ENCODE data around the gene ZFPL1.

The ZFPL1 gene

DNA sequence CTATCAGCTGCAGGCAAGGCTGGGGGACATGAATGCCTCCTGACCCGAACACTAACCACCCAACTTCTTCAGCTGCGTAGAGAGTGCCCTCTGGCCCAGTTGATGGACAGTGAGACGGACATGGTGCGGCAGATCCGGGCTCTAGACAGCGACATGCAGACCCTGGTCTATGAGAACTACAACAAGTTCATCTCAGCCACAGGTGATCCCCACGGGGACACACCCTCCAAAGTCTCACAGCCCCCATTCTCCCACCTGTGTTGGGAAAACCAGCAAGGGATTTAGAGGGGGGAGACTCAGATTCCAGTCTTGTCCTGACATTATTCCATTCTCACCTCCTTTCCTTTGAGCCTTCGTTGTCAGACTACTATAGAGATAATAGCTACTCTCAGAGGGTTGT is 12.9 kb downstream of the ZFPL1 start:
- H3K4me3 ChIP-seq (replicated peaks; ENCODE audit: low read depth, low read length), result peak overlapping the region; percentile 69
- TF ChIP-seq, protein P1, sequence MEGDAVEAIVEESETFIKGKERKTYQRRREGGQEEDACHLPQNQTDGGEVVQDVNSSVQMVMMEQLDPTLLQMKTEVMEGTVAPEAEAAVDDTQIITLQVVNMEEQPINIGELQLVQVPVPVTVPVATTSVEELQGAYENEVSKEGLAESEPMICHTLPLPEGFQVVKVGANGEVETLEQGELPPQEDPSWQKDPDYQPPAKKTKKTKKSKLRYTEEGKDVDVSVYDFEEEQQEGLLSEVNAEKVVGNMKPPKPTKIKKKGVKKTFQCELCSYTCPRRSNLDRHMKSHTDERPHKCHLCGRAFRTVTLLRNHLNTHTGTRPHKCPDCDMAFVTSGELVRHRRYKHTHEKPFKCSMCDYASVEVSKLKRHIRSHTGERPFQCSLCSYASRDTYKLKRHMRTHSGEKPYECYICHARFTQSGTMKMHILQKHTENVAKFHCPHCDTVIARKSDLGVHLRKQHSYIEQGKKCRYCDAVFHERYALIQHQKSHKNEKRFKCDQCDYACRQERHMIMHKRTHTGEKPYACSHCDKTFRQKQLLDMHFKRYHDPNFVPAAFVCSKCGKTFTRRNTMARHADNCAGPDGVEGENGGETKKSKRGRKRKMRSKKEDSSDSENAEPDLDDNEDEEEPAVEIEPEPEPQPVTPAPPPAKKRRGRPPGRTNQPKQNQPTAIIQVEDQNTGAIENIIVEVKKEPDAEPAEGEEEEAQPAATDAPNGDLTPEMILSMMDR (IDR thresholded peaks at IDR 0.05; ENCODE audit: low read length, missing control alignments), result no peak
- no peak for DNase-seq (ENCODE audit: low read depth)

DNA sequence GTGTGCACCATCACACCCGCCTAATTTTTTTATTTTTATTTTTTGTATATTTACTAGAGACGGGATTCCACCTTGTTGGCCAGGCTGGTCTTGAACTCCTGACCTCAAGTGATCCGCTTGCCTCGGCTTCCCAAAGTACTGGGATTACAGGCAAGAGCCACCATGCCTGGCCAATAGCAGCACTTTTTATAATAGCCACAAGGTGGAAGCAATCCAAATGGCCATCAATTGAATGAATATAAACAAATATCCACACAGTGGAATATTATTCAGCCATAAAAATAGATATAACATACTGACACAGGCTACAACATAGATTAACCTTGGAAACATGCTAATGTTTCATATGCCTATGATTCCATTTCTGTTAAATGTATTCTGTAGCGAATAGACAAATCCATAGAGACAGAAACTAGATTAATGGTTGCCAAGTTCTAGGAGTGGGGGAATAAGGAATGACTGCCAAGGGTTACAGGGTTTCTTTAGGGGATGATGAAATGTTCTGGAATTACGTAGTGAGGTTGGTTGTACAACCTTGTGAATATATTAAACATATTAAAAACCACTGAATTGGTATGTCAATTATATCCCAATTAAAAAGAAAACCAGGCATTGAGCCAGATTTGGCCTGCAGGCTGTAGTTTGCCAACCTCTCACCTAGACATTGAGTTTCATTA is 16.8 kb downstream of the ZFPL1 start:
- TF ChIP-seq, protein P1 (IDR thresholded peaks at IDR 0.05; ENCODE audit: low read length, missing control alignments), result peak; percentile 16
- peak; percentile 60 for DNase-seq (ENCODE audit: low read depth)
- H3K4me3 ChIP-seq (replicated peaks; ENCODE audit: low read depth, low read length), result no peak overlapping the region

DNA sequence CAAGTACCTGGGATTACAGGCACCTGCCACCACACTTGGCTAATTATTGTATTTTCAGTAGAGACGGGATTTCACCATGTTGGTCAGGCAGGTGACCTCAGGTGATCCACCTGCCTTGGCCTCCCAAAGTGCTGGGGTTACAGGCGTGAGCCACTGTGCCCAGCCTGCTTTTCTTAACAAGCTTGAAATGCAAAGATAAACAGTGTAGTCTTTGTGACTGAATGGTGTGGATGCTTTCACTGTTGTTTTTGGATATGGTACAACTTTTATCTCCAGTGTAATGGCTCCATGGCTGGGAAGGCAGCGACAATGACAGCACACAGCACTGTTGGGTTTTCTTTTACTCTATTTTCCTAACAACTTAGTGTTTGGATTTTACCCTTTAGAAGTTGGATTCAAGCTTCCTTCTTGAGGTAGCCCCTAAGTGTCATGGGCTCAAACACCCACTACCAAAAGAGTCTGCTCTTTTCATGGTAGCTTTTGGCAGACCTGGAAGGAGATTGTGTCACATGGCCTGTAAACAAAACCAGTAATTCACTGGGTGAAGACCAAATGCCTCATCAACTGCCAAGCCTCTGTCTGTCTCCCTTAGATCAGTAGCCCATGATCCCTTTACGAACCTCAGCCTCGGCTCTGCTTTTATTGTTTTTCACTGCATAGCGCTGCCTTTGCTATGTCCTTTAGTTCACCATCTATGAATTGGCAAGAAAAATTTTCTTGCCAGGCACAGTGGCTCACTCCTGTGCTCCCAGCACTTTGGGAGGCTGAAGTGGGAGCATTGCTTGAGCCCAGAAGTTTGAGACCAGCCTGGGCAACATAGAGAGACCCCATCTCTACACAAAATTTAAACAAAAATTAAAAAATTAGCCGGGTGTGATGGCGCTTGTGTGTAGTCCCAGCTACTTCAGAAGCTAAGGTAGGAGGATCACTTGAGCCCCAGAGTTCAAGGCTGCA is 18.4 kb downstream of the ZFPL1 start:
- DNase-seq (ENCODE audit: low read depth), result peak; percentile 40
- TF ChIP-seq, protein P1 (IDR thresholded peaks at IDR 0.05; ENCODE audit: low read length, missing control alignments), result no peak
- H3K4me3 ChIP-seq (replicated peaks; ENCODE audit: low read depth, low read length), result no peak overlapping the region

GRCh38 chr11:65103476-65103875 is 19.5 kb downstream of the ZFPL1 start:
- no peak overlapping the region for H3K4me3 ChIP-seq (replicated peaks; ENCODE audit: low read depth, low read length)
- TF ChIP-seq, protein P1 (IDR thresholded peaks at IDR 0.05; ENCODE audit: low read length, missing control alignments), result no peak
- no peak for DNase-seq (ENCODE audit: low read depth)

DNA sequence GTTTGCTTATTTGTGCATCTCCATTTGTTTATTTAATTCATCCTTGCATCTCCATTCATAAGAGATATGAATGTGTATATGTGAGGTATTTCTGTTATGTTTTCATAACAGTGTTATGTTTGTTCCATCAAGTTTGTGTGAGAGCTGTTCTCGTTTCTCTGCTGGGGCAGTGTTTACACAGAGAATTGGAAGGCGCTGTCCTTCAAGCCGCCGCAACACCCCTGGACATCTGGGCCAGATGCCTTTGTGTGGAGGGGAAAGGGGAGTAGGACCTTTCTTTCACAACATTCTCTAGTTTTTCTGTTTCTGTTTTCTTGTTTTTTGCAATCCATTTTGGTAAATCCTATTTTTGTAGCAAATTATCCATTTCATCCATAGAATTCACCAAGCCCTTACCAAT is 20.6 kb downstream of the ZFPL1 start:
- TF ChIP-seq, protein P1 (IDR thresholded peaks at IDR 0.05; ENCODE audit: low read length, missing control alignments), result no peak
- H3K4me3 ChIP-seq (replicated peaks; ENCODE audit: low read depth, low read length), result no peak overlapping the region
- no peak for DNase-seq (ENCODE audit: low read depth)

DNA sequence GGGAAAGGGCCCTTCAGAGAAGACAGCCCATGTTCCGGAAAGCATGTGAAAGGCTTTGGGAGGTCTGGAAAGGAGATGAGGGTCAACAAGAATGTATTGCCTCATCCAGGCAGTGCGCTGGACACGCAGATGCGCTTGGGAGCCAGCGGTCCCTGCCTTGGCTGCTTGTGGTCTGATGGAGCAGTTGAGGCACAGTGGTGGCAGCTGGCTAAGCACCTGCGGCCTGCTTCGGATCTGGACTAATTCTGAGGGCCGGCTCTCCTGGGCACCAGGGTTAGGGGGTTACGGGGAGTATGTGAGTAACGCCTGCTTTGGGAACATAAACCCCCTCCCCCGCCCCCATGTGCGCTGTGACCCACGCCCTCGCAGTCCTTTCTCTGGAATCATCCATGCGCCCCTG is 23.1 kb downstream of the ZFPL1 start:
- DNase-seq (ENCODE audit: low read depth), result no peak
- TF ChIP-seq, protein P1 (IDR thresholded peaks at IDR 0.05; ENCODE audit: low read length, missing control alignments), result no peak
- H3K4me3 ChIP-seq (replicated peaks; ENCODE audit: low read depth, low read length), result no peak overlapping the region

Measured in fibroblast of pulmonary artery (primary cell).